ENCODE results near the gene SLC27A1. TPM values are rescaled to one million over a fixed set of nuclear protein-coding genes. Genes with fewer than 3 reads are reported as not detected.

Gene SLC27A1
- total RNA-seq, 4 donors from 2014 or later = 25.3 to 40.7 (median 28.1) TPM

GRCh38 chr19:17450264-17451075 is 19.9 kb upstream of the SLC27A1 start:
- TF ChIP-seq POLR2A (IDR thresholded peaks at IDR 0.05) = no peak
- no peak for TF ChIP-seq CTCF (IDR thresholded peaks at IDR 0.05)

GRCh38 chr19:17451820-17452219 is 18.5 kb upstream of the SLC27A1 start:
- intact Hi-C loops (cut with DNase I) = loop anchor here (5.0 kb wide), 1 partner anchor 120 kb away; no protein-coding TSS in a partner anchor
- no peak for DNase-seq
- Histone ChIP-seq H3K4me1 (peaks cover 6 to 19% of the 10 kb centered on the region in 2 donors), H3K9me3 (no peaks in the 10 kb centered on the region), H3K27ac (no peak overlapping the region), H3K27me3 (peaks cover 11% of the 10 kb centered on the region), H3K36me3 (no peaks in the 10 kb centered on the region), H3K4me3 (replicated peaks in 1 of 3) (no peak overlapping the region)
- 85 to 91% methylated on average over 4 of the region's 4 CpGs for WGBS, 2 donors
- TF ChIP-seq POLR2A (IDR thresholded peaks at IDR 0.05) = no peak
- TF ChIP-seq CTCF (IDR thresholded peaks at IDR 0.05) = no peak

More at GRCh38 chr19:17450264-17451075, 19.9 kb upstream of the SLC27A1 start:
- Histone ChIP-seq H3K9me3 (no peaks in the 10 kb centered on the region), H3K4me3 (replicated peaks in 1 of 3) (no peak overlapping the region), H3K27me3 (peaks cover 10% of the 10 kb centered on the region), H3K27ac (no peak overlapping the region), H3K4me1 (peaks cover 6 to 13% of the 10 kb centered on the region in 2 donors), H3K36me3 (no peaks in the 10 kb centered on the region)
- no peak for DNase-seq
- intact Hi-C loops (cut with DNase I) = loop anchor here (5.0 kb wide), 1 partner anchor 122 kb away; no protein-coding TSS in a partner anchor
- WGBS, 2 donors = 69 to 70% methylated on average over 8 of the region's 8 CpGs

- Histone ChIP-seq H3K4me3 (replicated peaks in 1 of 3) (no peak overlapping the region), H3K9me3 (no peaks in the 10 kb centered on the region), H3K4me1 (peaks cover 0 to 11% of the 10 kb centered on the region in 2 donors), H3K27me3 (peaks cover 11% of the 10 kb centered on the region), H3K27ac (no peak overlapping the region), H3K36me3 (no peaks in the 10 kb centered on the region)
- no peak for DNase-seq
- WGBS, 2 donors = 4 to 15% methylated on average over 13 of the region's 13 CpGs
- TF ChIP-seq CTCF (IDR thresholded peaks at IDR 0.05) = no peak
- no peak for TF ChIP-seq POLR2A (IDR thresholded peaks at IDR 0.05)
- intact Hi-C loops (cut with DNase I) = loop anchor here (5.0 kb wide), 1 partner anchor 118 kb away; no protein-coding TSS in a partner anchor
Measured at GRCh38 chr19:17454576-17455071, 15.7 kb upstream of the SLC27A1 start.

- H3K4me1 ChIP-seq = peaks cover 0 to 11% of the 10 kb centered on the region in 2 donors
- TF ChIP-seq POLR2A (IDR thresholded peaks at IDR 0.05) (no peak), CTCF (IDR thresholded peaks at IDR 0.05) (no peak)
- intact Hi-C loops (cut with DNase I) = no loop called here
- no peak overlapping the region for H3K4me3 ChIP-seq (replicated peaks in 1 of 3)
- H3K27me3 ChIP-seq = peaks cover 11% of the 10 kb centered on the region
- 23 to 34% methylated on average over 16 to 32 of the region's 58 CpGs for WGBS, 2 donors
- H3K27ac ChIP-seq = no peak overlapping the region
- DNase-seq = peak; percentile 42 to 61
- no peaks in the 10 kb centered on the region for H3K36me3 ChIP-seq
- no peaks in the 10 kb centered on the region for H3K9me3 ChIP-seq
Measured at GRCh38 chr19:17455308-17456123, 14.8 kb upstream of the SLC27A1 start.
